Keratinocyte (primary cell): ENCODE data around the gene DDAH1. TPM values are rescaled to one million over a fixed set of nuclear protein-coding genes. Genes with fewer than 3 reads are reported as not detected.

Experiments
- DNase-seq: peaks from one replicate; pipeline ENCODE4 v3.0.0-alpha.2; 2011; ENCODE audit warnings: low read depth, missing footprints, low spot score
- FAIRE-seq: peaks from 2 replicates; lab custom pipeline; 2011; peaks lifted over from hg19 to GRCh38; lab: Jason Lieb, UNC
- H2AFZ ChIP-seq: 2 replicates; pipeline ENCODE4 v1.6.0; 2012; ENCODE audit warnings: low read length, control low read depth, inconsistent platforms; ENCODE audit not compliant: control insufficient read depth
- H3K27ac ChIP-seq: 2 replicates; pipeline ENCODE4 v1.5.1; 2011; ENCODE audit warnings: low read length; ENCODE audit not compliant: control insufficient read depth, insufficient read depth
- H3K27me3 ChIP-seq: 3 replicates; pipeline ENCODE4 v1.6.0; 2011; ENCODE audit warnings: low read length; ENCODE audit not compliant: control insufficient read depth, insufficient read depth; ENCODE audit errors: extremely low read depth
- H3K36me3 ChIP-seq, 2 experiments: 2 replicates in 1 of 2; 3 replicates in 1 of 2; pipeline ENCODE4 v1.5.1; 2011; ENCODE audit warnings: low read length in 2 of 2, mild to moderate bottlenecking in 1 of 2; ENCODE audit not compliant: control insufficient read depth in 2 of 2, insufficient read depth in 2 of 2; ENCODE audit errors: extremely low read depth in 1 of 2
- H3K4me1 ChIP-seq: 3 replicates; pipeline ENCODE4 v1.5.1; 2011; ENCODE audit warnings: low read length; ENCODE audit not compliant: control insufficient read depth, insufficient read depth; ENCODE audit errors: extremely low read depth
- H3K4me2 ChIP-seq: 3 replicates; pipeline ENCODE4 v1.6.0; 2011; ENCODE audit warnings: low read depth, low read length; ENCODE audit not compliant: control insufficient read depth, insufficient read depth; ENCODE audit errors: extremely low read depth
- H3K4me3 ChIP-seq, 3 experiments: fragments of 200-600 bp in 1 of 3; sonication (generic) in 1 of 3; 2 replicates in 2 of 3; 3 replicates in 1 of 3; pipeline ENCODE4 v1.5.1; 2011 to 2016; ENCODE audit warnings: low read length in 3 of 3, mild to moderate bottlenecking in 3 of 3, control low read depth in 2 of 3, inconsistent platforms in 1 of 3, low read depth in 1 of 3, mixed read lengths in 1 of 3, mixed run types in 1 of 3, moderate library complexity in 1 of 3; ENCODE audit not compliant: control insufficient read depth in 2 of 3, insufficient read depth in 2 of 3; ENCODE audit errors: extremely low read depth in 1 of 3
- H3K79me2 ChIP-seq: 2 replicates; pipeline ENCODE4 v1.6.0; 2012; ENCODE audit warnings: low read length; ENCODE audit not compliant: control insufficient read depth, insufficient read depth
- H3K9ac ChIP-seq: 3 replicates; pipeline ENCODE4 v1.6.0; 2011; ENCODE audit warnings: low read length; ENCODE audit not compliant: control insufficient read depth, insufficient read depth; ENCODE audit errors: extremely low read depth
- H3K9me1 ChIP-seq: 3 replicates; pipeline ENCODE4 v1.6.0; 2011; ENCODE audit warnings: low read length; ENCODE audit not compliant: control insufficient read depth, insufficient read depth; ENCODE audit errors: extremely low read depth
- H3K9me3 ChIP-seq: 2 replicates; pipeline ENCODE4 v1.5.1; 2012; ENCODE audit warnings: low read depth, low read length; ENCODE audit not compliant: control insufficient read depth
- H4K20me1 ChIP-seq: 3 replicates; pipeline ENCODE4 v1.6.0; 2011; ENCODE audit warnings: low read length; ENCODE audit not compliant: control insufficient read depth, insufficient read depth; ENCODE audit errors: extremely low read depth
- CTCF ChIP-seq, 3 experiments: IDR thresholded peaks in 1 of 3; conservative IDR thresholded peaks in 1 of 3; optimal IDR thresholded peaks in 1 of 3; 2 replicates in 2 of 3; 3 replicates in 1 of 3; pipeline versions ENCODE3 to v1.5.1; 2011; ENCODE audit warnings: low read length in 3 of 3, mild to moderate bottlenecking in 3 of 3, moderate library complexity in 2 of 3, control low read depth in 1 of 3, inconsistent platforms in 1 of 3; ENCODE audit not compliant: insufficient read depth in 2 of 3; ENCODE audit errors: extremely low read depth in 1 of 3
- EZH2 ChIP-seq: IDR thresholded peaks from one replicate; pipeline ENCODE4 v1.6.1; 2012; ENCODE audit warnings: inconsistent platforms, mild to moderate bottlenecking, low read length, moderate library complexity
- dilution Hi-C: fragments of 300-500 bp; cut with MboI; formaldehyde crosslinking; loops from one replicate; pipeline ENCODE4 v1.7.0; 2020; ENCODE audit warnings: low sequenced_read_pairs; ENCODE audit not compliant: extremely low pct_ligation_motif_present
- polyA plus RNA-seq, 5 experiments: library from polyadenylated mRNA; depleted of rRNA in 3 of 5; stranded (reverse) in 3 of 5; stranded (forward) in 1 of 5; unstranded in 1 of 5; fragments of >200 nt; gene quantifications; 1 replicate in 1 of 5; 2 replicates in 3 of 5; 3 replicates in 1 of 5; pipeline versions ENCODE4 v1.2.1 to v1.2.3, GENCODE V29; 2011 to 2012; ENCODE audit warnings: missing spikeins in 2 of 5, low read depth in 1 of 5, low replicate concordance in 1 of 5

Gene DDAH1
- polyA plus RNA-seq, 1 donor (not counting 4 experiments of a cell fraction or from before 2014, with no cell fraction given) = 5.8 TPM

- no peak overlapping the region for H2AFZ ChIP-seq
- no peak overlapping the region for H3K27ac ChIP-seq
- FAIRE-seq (no peak), DNase-seq (no peak)
- no peaks in the 10 kb centered on the region for H3K4me1 ChIP-seq
- TF ChIP-seq CTCF (optimal IDR thresholded peaks at IDR 0.05 in 1 of 3, IDR thresholded peaks at IDR 0.05 in 1 of 3, conservative IDR thresholded peaks at IDR 0.05 in 1 of 3; ENCODE audit: extremely low read depth in 1 of 3, insufficient read depth in 2 of 3, low read length in 3 of 3) = no peak
- no peak for TF ChIP-seq EZH2
- no peaks in the 10 kb centered on the region for H3K36me3 ChIP-seq
- H3K4me2 ChIP-seq = no peak overlapping the region
- H4K20me1 ChIP-seq = no peaks in the 10 kb centered on the region
- no peak overlapping the region for H3K4me3 ChIP-seq
- H3K27me3 ChIP-seq = no peaks in the 10 kb centered on the region
- no peaks in the 10 kb centered on the region for H3K79me2 ChIP-seq
- H3K9me3 ChIP-seq = no peaks in the 10 kb centered on the region
- dilution Hi-C loops = no loop called here
- no peak overlapping the region for H3K9ac ChIP-seq
- H3K9me1 ChIP-seq = no peaks in the 10 kb centered on the region
Measured at GRCh38 chr1:85444381-85444780, 20.6 kb downstream of the DDAH1 start.

GRCh38 chr1:85440612-85441011 is 24.3 kb downstream of the DDAH1 start:
- no peak overlapping the region for H3K9ac ChIP-seq
- no peak overlapping the region for H3K4me2 ChIP-seq
- H3K27me3 ChIP-seq = no peaks in the 10 kb centered on the region
- H3K4me1 ChIP-seq = no peaks in the 10 kb centered on the region
- H3K9me1 ChIP-seq = no peaks in the 10 kb centered on the region
- no peak overlapping the region for H3K27ac ChIP-seq
- H4K20me1 ChIP-seq = no peaks in the 10 kb centered on the region
- H3K9me3 ChIP-seq = no peaks in the 10 kb centered on the region
- no peaks in the 10 kb centered on the region for H3K36me3 ChIP-seq
- no peak for DNase-seq
- H2AFZ ChIP-seq = no peak overlapping the region
- dilution Hi-C loops = no loop called here
- no peak for FAIRE-seq
- no peak for TF ChIP-seq CTCF (optimal IDR thresholded peaks at IDR 0.05 in 1 of 3, IDR thresholded peaks at IDR 0.05 in 1 of 3, conservative IDR thresholded peaks at IDR 0.05 in 1 of 3; ENCODE audit: extremely low read depth in 1 of 3, insufficient read depth in 2 of 3, low read length in 3 of 3)
- TF ChIP-seq EZH2 = no peak
- no peaks in the 10 kb centered on the region for H3K79me2 ChIP-seq
- no peak overlapping the region for H3K4me3 ChIP-seq
